Right renal cortex interstitium (tissue), 3 donors: ENCODE measurements around the gene SFXN3. TPM values are rescaled to one million over a fixed set of nuclear protein-coding genes. Genes with fewer than 3 reads are reported as not detected.
"Not testable (repeated sequence)": the region's sequence is repeated elsewhere in the genome, so short reads cannot be mapped to it uniquely, and the experiment has no call there.

Source experiments
- DNase-seq, 3 donors: peaks; one replicate each; pipeline ENCODE4 v3.0.0-alpha.2; 2013; ENCODE audit warnings: low read depth in 3 of 3, low spot score in 2 of 3
- polyA plus RNA-seq, 3 donors: library from polyadenylated mRNA; unstranded; fragments of 120-200 nt; gene quantifications; one replicate each; pipeline ENCODE4 v1.2.1, GENCODE V29; 2013; ENCODE audit not compliant: insufficient read length in 3 of 3

Gene SFXN3
- polyA plus RNA-seq, 3 donors = 20.7 to 22.6 (median 22.3) TPM

- not testable (repeated sequence) for DNase-seq
These were observed 3.4 kb downstream of the SFXN3 start for GRCh38 chr10:101034404-101034803.

GRCh38 chr10:101035314-101035713 is 4.3 kb downstream of the SFXN3 start:
- DNase-seq = no peak

GRCh38 chr10:101035916-101036702 is 5.1 kb downstream of the SFXN3 start:
- no peak for DNase-seq

GRCh38 chr10:101036726-101037125 is 5.7 kb downstream of the SFXN3 start:
- no peak for DNase-seq

GRCh38 chr10:101038484-101038883 is 7.5 kb downstream of the SFXN3 start:
- no peak for DNase-seq

- no peak for DNase-seq
These were observed 9.0 kb downstream of the SFXN3 start for GRCh38 chr10:101040061-101040460.

GRCh38 chr10:101040851-101041250 is 9.8 kb downstream of the SFXN3 start:
- DNase-seq = no peak

GRCh38 chr10:101041252-101041761 is 10.3 kb downstream of the SFXN3 start:
- peak in 2 of 3 donors; percentile 70 to 78 for DNase-seq

GRCh38 chr10:101042118-101042517 is 11.1 kb downstream of the SFXN3 start:
- DNase-seq = no peak

- peak; percentile 92 for DNase-seq
These were observed 11.8 kb downstream of the SFXN3 start for GRCh38 chr10:101042667-101043362.

GRCh38 chr10:101043363-101043707 is 12.3 kb downstream of the SFXN3 start:
- no peak for DNase-seq

- no peak for DNase-seq
These were observed 13.1 kb downstream of the SFXN3 start for GRCh38 chr10:101044117-101044516.

- DNase-seq = no peak
These were observed 15.6 kb downstream of the SFXN3 start for GRCh38 chr10:101046332-101047238.

GRCh38 chr10:101047268-101047667 is 16.2 kb downstream of the SFXN3 start:
- no peak for DNase-seq

- no peak for DNase-seq
These were observed 17.2 kb downstream of the SFXN3 start for GRCh38 chr10:101047961-101048892.

- no peak for DNase-seq
These were observed 19.4 kb downstream of the SFXN3 start for GRCh38 chr10:101050208-101051069.

GRCh38 chr10:101052285-101052684 is 21.3 kb downstream of the SFXN3 start:
- no peak for DNase-seq

GRCh38 chr10:101053516-101053915 is 22.5 kb downstream of the SFXN3 start:
- no peak for DNase-seq

GRCh38 chr10:101054351-101054750 is 23.3 kb downstream of the SFXN3 start:
- DNase-seq = no peak
